Measurements from ENCODE around the gene MS4A1.
"Not testable (repeated sequence)": the region's sequence is repeated elsewhere in the genome, so short reads cannot be mapped to it uniquely, and the experiment has no call there.

MS4A1 gene

DNA sequence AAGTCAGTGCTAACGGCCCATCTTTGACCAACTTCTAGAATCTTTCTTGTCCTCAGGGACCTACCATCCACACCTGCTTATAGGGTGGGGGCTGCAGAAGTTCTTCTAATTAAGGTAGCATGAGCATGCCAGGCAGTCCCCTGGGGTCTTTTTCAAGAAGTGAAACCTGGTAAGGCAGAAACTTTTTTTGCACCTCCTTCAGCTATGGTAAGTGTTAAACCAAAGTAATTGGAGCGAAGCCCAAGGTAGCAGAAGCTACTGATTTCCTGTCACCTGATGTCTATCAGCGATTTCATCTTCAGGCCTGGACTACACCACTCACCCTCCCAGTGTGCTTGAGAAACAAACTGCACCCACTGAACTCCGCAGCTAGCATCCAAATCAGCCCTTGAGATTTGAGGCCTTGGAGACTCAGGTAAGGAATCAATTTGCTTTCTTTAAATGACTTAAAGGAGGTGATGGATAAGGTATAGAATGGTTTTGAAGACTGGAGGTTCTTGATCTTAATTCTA lies at the start of gene MS4A1:
Gene MS4A1 (plus strand): TSS at position 317 of the 512 bp plus-strand sequence. CDS start 6,528 bp downstream, outside the sequence.
- no peak for DNase-seq (ENCODE audit: low read depth in 2 of 3, low spot score in 2 of 3)

DNA sequence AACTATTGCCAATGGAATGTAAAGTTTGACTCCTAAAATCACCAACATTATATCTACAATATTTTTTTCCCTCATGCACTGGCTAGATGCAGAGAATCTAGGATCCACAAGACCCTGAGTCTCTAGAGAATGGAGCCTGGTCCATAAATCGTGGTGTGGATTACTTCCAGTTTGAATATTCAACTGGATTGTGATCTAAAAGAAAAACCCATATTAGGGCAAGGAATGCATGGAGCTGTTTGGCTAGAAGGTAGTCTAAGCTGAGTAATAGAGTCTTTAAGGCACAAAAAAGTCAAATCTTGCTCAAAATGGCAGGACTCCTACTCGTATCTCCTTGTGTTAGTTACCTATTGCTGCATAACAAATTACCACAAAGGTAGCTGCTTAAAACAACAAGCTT lies 35.6 kb upstream of the MS4A1 start:
- no peak for DNase-seq (ENCODE audit: low read depth in 2 of 3, low spot score in 2 of 3)

DNA sequence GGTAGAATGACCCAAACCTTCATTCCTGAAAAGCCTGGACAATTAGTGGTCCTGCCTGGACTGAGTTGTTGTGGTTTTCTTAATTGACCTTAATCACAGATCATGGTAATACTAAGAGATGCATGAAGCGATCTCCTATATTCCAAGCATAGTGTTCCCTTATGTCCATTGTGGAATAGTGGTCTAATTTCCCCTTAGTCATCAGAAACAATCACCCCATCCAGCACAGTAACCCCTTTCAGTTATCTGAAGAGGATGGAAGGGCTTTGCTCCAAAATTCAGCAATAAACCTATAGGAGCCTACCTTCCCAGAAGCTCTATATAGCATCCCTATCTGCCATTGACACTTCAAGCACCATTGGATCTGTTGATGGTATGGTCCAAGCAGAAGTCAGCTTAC lies 33.0 kb upstream of the MS4A1 start:
- no peak for DNase-seq (ENCODE audit: low read depth in 2 of 3, low spot score in 2 of 3)

DNA sequence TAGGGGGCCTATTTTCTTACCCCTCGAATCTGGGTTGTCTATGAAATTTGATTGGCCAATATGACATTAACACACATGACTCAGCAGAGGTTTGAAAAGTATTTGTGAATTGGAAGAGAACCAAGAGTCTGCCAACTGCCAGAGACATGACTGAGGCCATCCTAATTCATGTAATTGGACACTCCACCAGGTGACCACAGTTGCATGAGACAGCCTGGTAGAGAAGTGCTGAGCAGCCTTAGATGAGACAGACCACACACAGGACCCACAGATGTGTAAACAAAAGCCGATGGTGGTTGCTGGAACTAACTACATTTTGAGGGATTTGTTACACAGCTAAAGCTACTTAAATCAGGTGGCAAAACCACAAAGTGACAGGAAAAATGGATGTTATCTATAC lies 27.1 kb upstream of the MS4A1 start:
- no peak for DNase-seq (ENCODE audit: low read depth in 2 of 3, low spot score in 2 of 3)

DNA sequence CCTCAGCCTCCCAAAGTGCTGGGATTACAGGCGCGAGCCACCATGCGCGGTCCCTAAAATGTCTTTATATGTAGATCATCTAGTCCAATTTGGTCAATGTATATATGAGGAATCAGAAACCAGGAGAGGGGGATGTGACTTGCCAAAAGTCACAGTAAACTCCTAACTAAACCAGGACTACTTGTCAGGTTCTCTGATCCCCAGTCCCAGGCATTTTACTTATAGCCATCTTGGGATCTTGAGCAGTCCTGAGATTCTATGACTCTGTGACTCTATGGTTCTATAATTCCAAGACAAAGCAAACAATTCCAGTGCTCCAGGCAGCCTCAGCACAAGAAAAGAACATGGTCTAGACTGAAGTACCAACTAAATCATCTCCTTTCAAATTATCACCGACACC lies 26.4 kb upstream of the MS4A1 start, which contains the start of gene MS4A5:
Gene MS4A5 (plus strand): TSS at position 301 of the 400 bp plus-strand sequence. CDS start 103 bp downstream, outside the sequence.
- DNase-seq (ENCODE audit: low read depth in 2 of 3, low spot score in 2 of 3): no peak

DNA sequence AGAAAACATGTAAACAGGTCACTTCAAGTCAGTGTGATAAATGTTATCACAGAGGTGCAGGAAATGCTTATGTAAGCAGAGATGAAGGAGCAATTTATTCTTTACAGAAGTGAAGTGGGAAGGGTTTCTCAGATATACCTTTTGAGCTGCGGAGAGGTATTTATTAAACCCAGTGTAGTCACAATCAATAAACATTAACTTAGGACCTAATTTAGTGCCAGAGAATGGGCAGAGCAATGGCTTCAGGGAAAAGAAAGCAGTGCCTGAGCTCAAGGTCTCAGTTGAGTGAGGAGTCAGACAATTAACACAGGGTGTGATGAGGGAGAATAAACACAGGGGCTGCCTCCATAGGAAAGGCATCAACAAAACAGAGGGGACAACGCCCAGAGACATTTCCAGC lies 24.4 kb upstream of the MS4A1 start:
- DNase-seq (ENCODE audit: low read depth in 2 of 3, low spot score in 2 of 3): no peak

DNA sequence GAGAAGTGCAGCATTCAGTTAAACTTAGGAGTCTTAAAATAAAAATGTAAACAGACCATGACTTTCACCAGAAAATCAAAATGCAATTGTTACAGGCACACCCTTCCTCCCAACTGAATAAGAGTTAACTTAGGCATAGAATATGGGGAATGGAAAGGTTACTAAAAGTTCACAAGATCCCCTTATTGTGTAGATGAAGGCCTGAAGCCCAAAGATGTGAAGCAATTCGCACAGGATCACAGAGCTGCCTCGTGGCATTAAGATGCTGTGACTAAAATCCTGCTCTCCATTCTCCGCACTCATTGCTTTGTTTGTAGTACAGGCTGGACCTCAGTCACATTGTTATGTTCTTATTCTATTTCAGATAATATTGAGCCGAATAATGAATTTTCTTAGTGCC lies 22.2 kb upstream of the MS4A1 start:
- no peak for DNase-seq (ENCODE audit: low read depth in 2 of 3, low spot score in 2 of 3)

DNA sequence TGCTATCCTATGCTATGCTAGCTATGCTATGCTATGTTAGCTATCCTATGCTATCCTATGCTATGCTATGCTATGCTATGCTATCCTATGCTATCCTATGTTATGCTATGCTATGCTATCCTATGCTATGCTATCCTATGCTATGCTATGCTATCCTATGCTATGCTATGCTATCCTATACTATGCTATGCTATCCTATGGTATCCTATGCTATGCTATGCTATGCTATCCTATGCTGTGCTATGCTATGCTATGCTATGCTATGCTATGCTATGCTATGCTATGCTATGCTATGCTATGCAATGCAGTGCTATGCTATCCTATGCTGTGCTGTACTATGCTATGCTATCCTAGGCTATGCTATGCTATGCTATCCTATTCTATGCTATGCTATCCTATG lies 8.6 kb upstream of the MS4A1 start:
- DNase-seq (ENCODE audit: low read depth in 2 of 3, low spot score in 2 of 3): no peak

DNA sequence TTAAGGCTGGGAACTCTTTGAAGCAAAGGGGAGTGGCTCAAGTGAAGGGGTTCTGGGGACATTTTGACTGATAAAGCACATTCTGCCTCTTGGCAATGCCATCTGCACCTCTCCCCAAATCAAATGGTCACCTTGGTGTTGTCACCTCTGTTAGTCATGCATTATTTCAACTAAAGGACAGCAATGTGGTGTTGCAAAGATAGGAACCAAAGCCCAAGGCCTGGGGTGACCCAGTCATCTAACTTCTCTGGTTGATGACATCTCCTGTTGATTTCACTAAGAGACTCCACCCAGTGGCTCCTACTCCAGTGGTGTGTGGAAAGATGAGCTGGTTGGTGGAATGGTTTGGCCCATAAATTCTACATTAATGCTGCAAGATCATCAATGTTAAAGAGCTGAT lies 7.8 kb upstream of the MS4A1 start:
- no peak for DNase-seq (ENCODE audit: low read depth in 2 of 3, low spot score in 2 of 3)

DNA sequence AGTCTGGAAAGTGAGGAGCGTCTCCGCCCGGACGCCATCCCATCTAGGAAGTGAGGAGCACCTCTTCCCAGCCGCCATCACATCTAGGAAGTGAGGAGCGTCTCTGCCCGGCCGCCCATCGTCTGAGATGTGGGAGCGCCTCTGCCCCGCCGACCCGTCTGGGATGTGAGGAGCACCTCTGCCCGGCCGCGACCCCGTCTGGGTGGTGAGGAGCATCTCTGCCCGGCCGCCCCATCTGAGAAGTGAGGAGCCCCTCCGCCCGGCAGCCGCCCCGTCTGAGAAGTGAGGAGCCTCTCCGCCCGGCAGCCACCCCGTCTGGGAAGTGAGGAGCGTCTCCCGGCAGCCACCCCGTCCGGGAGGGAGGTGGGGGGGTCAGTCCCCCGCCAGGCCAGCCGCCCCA lies 4.5 kb upstream of the MS4A1 start:
- not testable (repeated sequence) for DNase-seq (ENCODE audit: low read depth in 2 of 3, low spot score in 2 of 3)

DNA sequence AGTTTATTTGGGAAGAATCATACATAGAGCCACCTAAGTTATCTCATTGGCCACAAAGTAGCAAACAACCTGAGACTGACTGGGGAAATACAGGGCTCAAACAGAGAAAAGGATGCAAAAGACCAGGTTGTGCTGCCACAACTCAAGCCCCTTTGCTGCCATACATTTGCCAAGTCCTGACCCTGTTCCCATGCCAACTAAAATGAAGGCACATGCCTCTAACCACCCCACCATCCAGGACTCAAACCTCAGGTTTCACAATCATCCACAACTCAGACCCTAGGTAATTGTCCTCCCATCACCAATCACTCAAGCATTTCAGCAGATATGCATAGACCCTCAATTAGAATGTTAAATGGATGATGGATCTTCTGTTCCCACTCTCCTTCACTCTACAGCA lies 1.4 kb upstream of the MS4A1 start:
- DNase-seq (ENCODE audit: low read depth in 2 of 3, low spot score in 2 of 3): no peak

DNA sequence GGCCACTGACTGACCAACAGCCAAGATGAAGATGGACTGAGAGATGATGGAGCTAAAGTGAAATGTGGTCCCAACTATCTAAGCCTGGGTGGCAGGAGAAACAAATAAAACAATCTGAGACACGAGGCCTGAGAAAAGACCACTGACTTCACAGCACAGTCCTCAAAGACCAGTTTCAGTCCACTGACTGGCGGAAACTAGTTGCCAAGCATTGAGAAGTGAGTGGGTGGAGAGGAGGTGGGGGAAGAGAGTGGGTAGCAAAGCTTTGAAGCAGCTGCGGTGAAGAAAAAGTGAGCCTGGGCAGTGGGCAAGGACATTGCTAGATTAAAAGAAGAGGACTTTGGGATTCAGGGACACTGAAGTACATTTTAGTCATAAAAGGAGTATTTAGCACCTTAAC lies 1.9 kb downstream of the MS4A1 start:
- DNase-seq (ENCODE audit: low read depth in 2 of 3, low spot score in 2 of 3): no peak

DNA sequence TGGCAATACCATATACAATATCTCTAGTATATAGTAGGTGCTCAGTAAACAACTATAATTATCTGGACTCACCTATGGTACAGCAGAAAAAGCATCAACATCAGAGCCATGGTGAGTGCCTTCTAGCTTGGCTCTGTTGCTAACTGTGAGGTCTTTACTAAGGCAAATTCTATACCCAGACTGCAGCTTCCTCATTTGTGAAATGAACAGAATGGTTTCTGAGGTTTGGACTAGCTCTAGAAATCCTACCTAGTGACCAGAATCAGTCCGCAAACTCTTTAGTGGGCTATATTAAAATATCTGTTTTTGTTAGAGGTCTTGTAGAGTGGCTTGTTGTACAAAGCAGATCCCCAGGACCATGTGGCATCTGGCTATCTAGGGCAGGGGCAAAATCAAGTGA lies 3.7 kb downstream of the MS4A1 start:
- no peak for DNase-seq (ENCODE audit: low read depth in 2 of 3, low spot score in 2 of 3)

DNA sequence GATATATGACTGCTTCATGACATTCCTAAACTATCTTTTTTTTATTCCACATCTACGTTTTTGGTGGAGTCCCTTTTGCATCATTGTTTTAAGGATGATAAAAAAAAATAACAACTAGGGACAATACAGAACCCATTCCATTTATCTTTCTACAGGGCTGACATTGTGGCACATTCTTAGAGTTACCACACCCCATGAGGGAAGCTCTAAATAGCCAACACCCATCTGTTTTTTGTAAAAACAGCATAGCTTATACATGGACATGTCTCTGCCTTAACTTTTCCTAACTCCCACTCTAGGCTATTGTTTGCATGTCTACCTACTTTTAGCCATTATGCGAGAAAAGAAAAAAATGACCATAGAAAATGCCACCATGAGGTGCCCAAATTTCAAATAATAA lies 13.2 kb downstream of the MS4A1 start:
- DNase-seq (ENCODE audit: low read depth in 2 of 3, low spot score in 2 of 3): no peak

DNA sequence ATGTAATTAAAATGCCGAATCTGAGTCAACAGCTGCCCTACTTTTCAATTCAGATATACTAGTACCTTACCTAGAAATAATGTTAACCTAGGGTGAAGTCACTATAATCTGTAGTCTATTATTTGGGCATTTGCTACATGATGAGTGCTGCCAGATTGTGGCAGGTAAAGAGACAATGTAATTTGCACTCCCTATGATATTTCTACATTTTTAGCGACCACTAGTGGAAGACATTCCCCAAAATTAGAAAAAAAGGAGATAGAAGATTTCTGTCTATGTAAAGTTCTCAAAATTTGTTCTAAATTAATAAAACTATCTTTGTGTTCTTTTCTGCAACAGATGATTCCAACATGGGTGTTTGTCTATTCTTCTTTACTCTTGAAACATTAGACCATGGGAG lies 14.1 kb downstream of the MS4A1 start:
- DNase-seq (ENCODE audit: low read depth in 2 of 3, low spot score in 2 of 3): no peak

DNA sequence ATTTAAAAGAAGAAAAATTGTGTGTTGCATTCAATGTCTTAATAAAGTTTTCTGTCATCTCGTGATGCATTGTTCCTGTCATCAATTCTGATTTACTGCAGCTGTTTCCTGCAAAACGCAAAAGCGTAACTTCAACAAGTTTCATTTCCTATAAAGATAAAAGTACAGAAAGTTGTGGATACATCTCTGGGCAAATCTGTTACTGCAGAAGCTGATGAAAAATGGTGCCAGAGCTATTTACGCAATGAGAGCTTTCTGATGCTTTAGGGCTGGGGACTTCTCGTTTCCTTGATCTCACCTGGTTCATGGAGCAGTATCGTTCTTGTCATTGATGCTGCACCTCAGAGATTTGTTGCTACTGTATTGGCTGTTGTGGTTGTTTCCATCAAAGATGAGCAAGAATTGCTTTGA lies 21.4 kb downstream of the MS4A1 start:
- DNase-seq (ENCODE audit: low read depth in 2 of 3, low spot score in 2 of 3): no peak

DNA sequence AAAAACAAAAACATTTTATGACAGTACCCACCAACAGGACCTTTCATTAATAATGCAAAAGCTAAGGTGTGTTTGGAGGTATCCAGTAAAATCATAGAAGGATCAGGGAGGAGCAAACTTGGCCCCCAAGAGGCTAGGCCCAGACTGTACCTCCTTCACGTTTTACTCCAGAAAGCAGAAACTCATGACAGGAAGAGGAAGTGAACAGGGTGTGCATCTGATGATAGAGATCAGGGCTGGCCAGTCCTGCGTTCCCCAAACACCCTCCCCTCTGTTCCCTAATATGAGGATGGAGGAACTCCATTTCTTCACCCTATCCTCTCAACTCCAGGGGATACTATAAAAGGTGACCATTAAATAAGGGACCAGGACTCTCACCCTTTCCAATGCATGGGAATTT lies 26.7 kb downstream of the MS4A1 start:
- no peak for DNase-seq (ENCODE audit: low read depth in 2 of 3, low spot score in 2 of 3)

DNA sequence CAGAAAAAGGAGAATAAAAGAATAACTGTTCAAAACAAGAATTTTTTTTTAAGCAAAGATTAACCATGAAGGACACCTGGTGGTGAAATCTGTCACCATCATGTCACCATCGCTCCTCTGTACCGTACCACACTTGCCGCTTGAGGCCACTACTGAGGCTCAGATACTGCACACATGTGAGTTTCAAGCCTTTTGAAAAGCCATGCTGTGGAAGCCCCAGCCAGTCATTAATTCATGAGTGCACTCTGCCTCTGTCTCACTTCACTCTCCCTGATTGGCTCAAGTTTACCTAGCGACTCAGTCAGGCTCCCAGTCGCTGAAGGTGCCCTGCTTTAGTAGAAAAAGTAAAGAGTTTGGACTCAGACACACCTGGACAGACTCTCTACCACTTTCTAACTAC lies 30.3 kb downstream of the MS4A1 start:
- DNase-seq (ENCODE audit: low read depth in 2 of 3, low spot score in 2 of 3): no peak

DNA sequence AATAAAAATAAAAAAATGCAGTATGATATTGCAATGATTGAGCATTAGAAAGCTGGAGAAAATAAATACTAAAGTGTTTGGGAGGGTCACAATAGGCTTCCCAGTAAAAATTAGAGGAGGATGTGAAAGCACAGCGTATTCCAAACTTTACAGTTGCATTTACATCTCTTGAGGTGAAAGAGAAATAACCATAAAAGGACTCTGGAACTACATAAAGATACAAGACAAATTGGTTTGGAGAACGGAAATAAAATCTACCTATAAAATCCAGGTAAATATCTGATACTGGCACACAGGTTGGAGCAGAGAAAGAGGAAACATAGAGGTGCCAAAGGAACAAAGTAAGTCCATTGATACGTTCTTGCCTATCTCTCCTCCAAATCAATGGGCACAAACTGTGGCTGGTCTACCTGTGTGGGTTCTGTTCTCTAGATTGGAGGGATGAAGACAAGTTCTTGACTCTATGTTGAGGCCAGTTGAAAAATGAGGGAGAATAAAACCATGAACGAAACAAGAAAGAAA lies 36.9 kb downstream of the MS4A1 start, which contains the start of gene MS4A12:
Gene MS4A12 (plus strand): TSS at position 291 of the 522 bp plus-strand sequence. CDS start 4,541 bp downstream, outside the sequence.
- DNase-seq (ENCODE audit: low read depth in 2 of 3, low spot score in 2 of 3): no peak

DNA sequence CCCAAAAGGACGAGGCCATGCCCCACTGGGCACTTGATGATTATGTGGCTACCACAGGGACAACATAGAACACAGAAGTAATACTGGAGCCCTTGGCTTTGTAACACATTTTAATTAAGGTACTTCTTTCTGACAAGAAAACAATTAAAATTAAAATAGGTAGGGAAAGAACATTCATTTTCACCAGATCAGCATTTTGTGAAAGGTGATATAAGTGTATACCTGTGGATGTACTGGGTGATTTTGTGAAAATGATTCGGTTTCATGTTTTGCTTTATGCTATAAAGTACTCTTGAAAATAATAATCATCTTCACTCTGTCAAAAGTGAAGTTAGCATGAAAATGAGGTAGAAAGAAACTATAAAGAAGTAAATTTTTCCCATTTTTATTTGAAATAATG lies 37.8 kb downstream of the MS4A1 start:
- DNase-seq (ENCODE audit: low read depth in 2 of 3, low spot score in 2 of 3): no peak

DNA sequence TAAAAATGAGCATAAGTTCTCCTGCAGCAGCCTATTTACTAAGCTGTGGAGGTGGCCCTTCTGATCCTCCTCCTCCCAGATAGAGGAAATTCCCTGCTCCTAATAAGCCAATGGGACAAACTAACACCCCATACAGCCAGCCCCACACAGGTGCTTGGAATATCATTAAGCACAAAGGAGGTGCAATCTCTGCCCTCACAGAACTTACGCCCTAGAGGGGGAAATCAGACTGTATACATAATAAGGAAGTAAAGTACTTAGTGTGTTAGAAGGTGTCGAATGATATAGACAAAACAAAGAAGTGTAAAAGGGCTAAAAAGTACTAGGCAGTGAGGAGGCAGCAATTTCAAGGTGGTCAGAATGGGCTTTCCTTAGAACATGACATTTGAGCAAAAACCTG lies 42.8 kb downstream of the MS4A1 start:
- no peak for DNase-seq (ENCODE audit: low read depth in 2 of 3, low spot score in 2 of 3)

DNA sequence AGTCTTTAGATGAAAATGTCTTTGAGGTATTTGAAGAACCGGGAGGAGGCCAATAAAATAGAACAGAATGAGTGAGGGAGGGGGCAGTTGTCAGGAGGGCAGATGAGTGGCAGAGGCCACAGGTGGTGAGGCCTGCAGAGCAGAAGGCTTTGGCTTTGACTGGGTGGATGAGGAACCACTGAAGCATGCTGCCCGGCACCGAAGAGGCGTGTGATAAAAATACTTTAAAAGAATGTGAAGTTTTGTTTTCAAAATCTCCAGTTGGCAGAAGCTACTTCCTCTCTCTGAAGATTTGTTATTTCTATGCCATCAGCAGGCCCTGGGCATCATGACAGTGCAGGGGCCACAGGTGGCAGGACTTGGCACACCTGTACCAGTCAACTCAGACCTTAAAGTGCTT lies 43.2 kb downstream of the MS4A1 start:
- no peak for DNase-seq (ENCODE audit: low read depth in 2 of 3, low spot score in 2 of 3)

DNA sequence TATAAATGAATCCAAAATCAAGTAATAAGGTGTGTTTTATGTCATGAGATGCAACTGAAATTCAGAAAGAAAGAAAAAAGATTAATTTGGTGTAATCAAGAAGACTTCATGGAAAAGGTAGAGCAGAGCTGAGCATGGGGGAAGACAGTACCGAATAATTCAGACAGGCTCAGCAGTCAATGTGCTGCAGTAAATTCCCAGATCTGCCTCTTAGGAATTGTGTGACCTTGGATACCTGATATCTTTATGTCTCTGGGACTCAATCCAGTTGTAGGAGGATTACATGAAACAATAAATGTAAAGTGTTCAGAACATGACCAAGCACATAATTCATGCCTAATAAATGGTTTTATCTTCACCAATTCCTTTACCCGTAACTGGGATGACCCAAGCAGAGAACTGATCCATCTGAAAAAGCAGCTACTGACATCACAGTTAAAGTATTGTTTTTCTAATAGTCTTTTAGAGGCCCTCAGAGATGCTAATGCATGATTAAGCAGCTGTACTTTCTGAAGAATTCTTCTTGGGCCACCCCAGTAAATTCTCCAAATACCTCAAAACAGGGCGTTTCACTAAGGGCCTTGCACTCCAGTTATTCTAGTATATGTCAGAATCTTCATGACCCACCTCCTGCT lies 44.7 kb downstream of the MS4A1 start:
- DNase-seq (ENCODE audit: low read depth in 2 of 3, low spot score in 2 of 3): no peak
